ENCODE measurements around the gene THEM5.

The THEM5 gene

GRCh38 chr1:151823175-151823574 is 30.3 kb downstream of the THEM5 start:
- H3K27ac ChIP-seq: no peak overlapping the region
- TF ChIP-seq CTCF (conservative IDR thresholded peaks at IDR 0.05): no peak

- no peak overlapping the region for H3K27ac ChIP-seq
- no peak for TF ChIP-seq CTCF (conservative IDR thresholded peaks at IDR 0.05)
Observed at GRCh38 chr1:151822404-151822803, 31.1 kb downstream of the THEM5 start.

GRCh38 chr1:151820940-151821339 is 32.6 kb downstream of the THEM5 start:
- H3K27ac ChIP-seq: no peak overlapping the region
- TF ChIP-seq CTCF (conservative IDR thresholded peaks at IDR 0.05): no peak

GRCh38 chr1:151819976-151820623 is 33.4 kb downstream of the THEM5 start:
- H3K27ac ChIP-seq: no peak overlapping the region
- TF ChIP-seq CTCF (conservative IDR thresholded peaks at IDR 0.05): no peak

GRCh38 chr1:151819227-151819835 is 34.2 kb downstream of the THEM5 start:
- no peak for TF ChIP-seq CTCF (conservative IDR thresholded peaks at IDR 0.05)
- H3K27ac ChIP-seq: no peak overlapping the region

GRCh38 chr1:151817353-151817730 is 36.2 kb downstream of the THEM5 start:
- H3K27ac ChIP-seq: no peak overlapping the region
- TF ChIP-seq CTCF (conservative IDR thresholded peaks at IDR 0.05): no peak

- no peak overlapping the region for H3K27ac ChIP-seq
Observed at GRCh38 chr1:151816548-151817352, 36.8 kb downstream of the THEM5 start.

More at GRCh38 chr1:151816548-151817352, 36.8 kb downstream of the THEM5 start:
- TF ChIP-seq CTCF (conservative IDR thresholded peaks at IDR 0.05): no peak

All from VCaP (cell line).